Activated naive CD4-positive, alpha-beta T cell treated with anti-CD3 and anti-CD28 coated beads, Interleukin-2, amount 10 ng/mL, durations not matched to agents 7 days and 5 days (primary cell): Measurements from ENCODE around the gene DLX2.
"Not testable (repeated sequence)": the region's sequence is repeated elsewhere in the genome, so short reads cannot be mapped to it uniquely, and the experiment has no call there.

ENCODE experiments used
- CTCF ChIA-PET: fragments of 350-600 bp; sonication (Branson Sonifier 250); formaldehyde crosslinking; loops from one replicate; lab custom pipeline; 2021; ENCODE audit warnings: antibody characterized with exemption; lab: Charles Lee
- DNase-seq: peaks from one replicate; pipeline ENCODE4 v3.0.0-alpha.2; 2020
- H3K27ac Mint-ChIP-seq: one replicate; pipeline ENCODE4 v1.8.0; 2021; ENCODE audit warnings: mild to moderate bottlenecking, moderate library complexity, mixed read lengths
- H3K27me3 Mint-ChIP-seq: one replicate; pipeline ENCODE4 v1.8.0; 2021; ENCODE audit warnings: mild to moderate bottlenecking, mixed read lengths
- H3K36me3 Mint-ChIP-seq: one replicate; pipeline ENCODE4 v1.8.0; 2021; ENCODE audit warnings: mixed read lengths
- H3K4me1 Mint-ChIP-seq: one replicate; pipeline ENCODE4 v1.8.0; 2021; ENCODE audit warnings: mixed read lengths
- H3K4me3 Mint-ChIP-seq: one replicate; pipeline ENCODE4 v1.8.0; 2021; ENCODE audit warnings: mild to moderate bottlenecking, moderate library complexity, mixed read lengths
- H3K9me3 Mint-ChIP-seq: one replicate; pipeline ENCODE4 v1.8.0; 2021; ENCODE audit warnings: mixed read lengths

Gene DLX2

GRCh38 chr2:172079838-172080640 is 22.7 kb downstream of the DLX2 start:
- peaks cover 36% of the 10 kb centered on the region for H3K4me1 Mint-ChIP-seq
- CTCF ChIA-PET = interaction anchor here (0.7 kb wide), 1 partner anchor 24 kb away, joined by 3 read pairs; no protein-coding TSS in a partner anchor
- peaks cover 12% of the 10 kb centered on the region for H3K36me3 Mint-ChIP-seq
- DNase-seq = no peak
- H3K9me3 Mint-ChIP-seq = no peaks in the 10 kb centered on the region
- peak overlapping the region; percentile 4 for H3K4me3 Mint-ChIP-seq
- H3K27ac Mint-ChIP-seq = peak overlapping the region; percentile 43
- peaks cover 92% of the 10 kb centered on the region for H3K27me3 Mint-ChIP-seq

- Mint-ChIP-seq H3K9me3 (no peaks in the 10 kb centered on the region), H3K4me1 (peaks cover 31% of the 10 kb centered on the region), H3K36me3 (peaks cover 12% of the 10 kb centered on the region), H3K27ac (peak overlapping the region; percentile 75), H3K27me3 (peaks cover 87% of the 10 kb centered on the region), H3K4me3 (no peak overlapping the region)
- DNase-seq = no peak
- CTCF ChIA-PET = no interaction called here
Measured at GRCh38 chr2:172079416-172079815, 23.3 kb downstream of the DLX2 start.

GRCh38 chr2:172074254-172074653 is 28.4 kb downstream of the DLX2 start:
- no peaks in the 10 kb centered on the region for H3K4me1 Mint-ChIP-seq
- H3K9me3 Mint-ChIP-seq = no peaks in the 10 kb centered on the region
- no peak for DNase-seq
- no peak overlapping the region for H3K4me3 Mint-ChIP-seq
- CTCF ChIA-PET = no interaction called here
- peaks cover 40% of the 10 kb centered on the region for H3K27me3 Mint-ChIP-seq
- no peak overlapping the region for H3K27ac Mint-ChIP-seq
- peaks cover 4% of the 10 kb centered on the region for H3K36me3 Mint-ChIP-seq

GRCh38 chr2:172073518-172073917 is 29.2 kb downstream of the DLX2 start:
- CTCF ChIA-PET = interaction anchor here (1.7 kb wide), 1 partner anchor 368 kb away, joined by 4 read pairs; no protein-coding TSS in a partner anchor
- DNase-seq = no peak
- peaks cover 38% of the 10 kb centered on the region for H3K27me3 Mint-ChIP-seq

GRCh38 chr2:172072706-172073105 is 30.0 kb downstream of the DLX2 start:
- Mint-ChIP-seq H3K27me3 (peaks cover 30% of the 10 kb centered on the region), H3K36me3 (peaks cover 4% of the 10 kb centered on the region), H3K27ac (no peak overlapping the region), H3K4me3 (no peak overlapping the region), H3K4me1 (no peaks in the 10 kb centered on the region), H3K9me3 (no peaks in the 10 kb centered on the region)
- DNase-seq = no peak
- CTCF ChIA-PET = interaction anchor here (1.7 kb wide), 1 partner anchor 367 kb away, joined by 4 read pairs; no protein-coding TSS in a partner anchor

More at GRCh38 chr2:172073518-172073917, 29.2 kb downstream of the DLX2 start:
- no peaks in the 10 kb centered on the region for H3K4me1 Mint-ChIP-seq
- H3K9me3 Mint-ChIP-seq = no peaks in the 10 kb centered on the region
- no peak overlapping the region for H3K27ac Mint-ChIP-seq
- no peak overlapping the region for H3K4me3 Mint-ChIP-seq
- peaks cover 4% of the 10 kb centered on the region for H3K36me3 Mint-ChIP-seq

- CTCF ChIA-PET = interaction anchor here (1.7 kb wide), 1 partner anchor 366 kb away, joined by 4 read pairs; no protein-coding TSS in a partner anchor
- Mint-ChIP-seq H3K36me3 (peaks cover 4% of the 10 kb centered on the region), H3K27ac (no peak overlapping the region)
Measured at GRCh38 chr2:172072303-172072702, 30.4 kb downstream of the DLX2 start.

GRCh38 chr2:172070936-172071335 is 31.8 kb downstream of the DLX2 start:
- CTCF ChIA-PET = interaction anchor here (0.6 kb wide), 1 partner anchor 371 kb away, joined by 3 read pairs; no protein-coding TSS in a partner anchor
- no peak for DNase-seq
- Mint-ChIP-seq H3K27me3 (peaks cover 20% of the 10 kb centered on the region), H3K36me3 (peaks cover 4% of the 10 kb centered on the region), H3K4me3 (no peak overlapping the region), H3K27ac (no peak overlapping the region), H3K4me1 (peaks cover 7% of the 10 kb centered on the region), H3K9me3 (no peaks in the 10 kb centered on the region)

More at GRCh38 chr2:172072303-172072702, 30.4 kb downstream of the DLX2 start:
- Mint-ChIP-seq H3K27me3 (peaks cover 29% of the 10 kb centered on the region), H3K9me3 (no peaks in the 10 kb centered on the region), H3K4me1 (no peaks in the 10 kb centered on the region), H3K4me3 (no peak overlapping the region)
- DNase-seq = no peak

GRCh38 chr2:172067905-172068304 is 34.8 kb downstream of the DLX2 start:
- H3K4me1 Mint-ChIP-seq, H3K4me3 Mint-ChIP-seq, CTCF ChIA-PET, H3K27me3 Mint-ChIP-seq, H3K27ac Mint-ChIP-seq, DNase-seq, H3K9me3 Mint-ChIP-seq, H3K36me3 Mint-ChIP-seq: not testable (repeated sequence)

- CTCF ChIA-PET = no interaction called here
- Mint-ChIP-seq H3K27me3 (peaks cover 5% of the 10 kb centered on the region), H3K9me3 (no peaks in the 10 kb centered on the region), H3K36me3 (no peaks in the 10 kb centered on the region), H3K4me1 (peaks cover 7% of the 10 kb centered on the region), H3K27ac (no peak overlapping the region), H3K4me3 (no peak overlapping the region)
- no peak for DNase-seq
Measured at GRCh38 chr2:172066394-172066886, 36.3 kb downstream of the DLX2 start.

- CTCF ChIA-PET = no interaction called here
- H3K36me3 Mint-ChIP-seq = no peaks in the 10 kb centered on the region
- peaks cover 9% of the 10 kb centered on the region for H3K4me1 Mint-ChIP-seq
- H3K9me3 Mint-ChIP-seq = no peaks in the 10 kb centered on the region
- peaks cover 5% of the 10 kb centered on the region for H3K27me3 Mint-ChIP-seq
- no peak overlapping the region for H3K27ac Mint-ChIP-seq
- no peak for DNase-seq
- H3K4me3 Mint-ChIP-seq = no peak overlapping the region
Measured at GRCh38 chr2:172065111-172065510, 37.6 kb downstream of the DLX2 start.

GRCh38 chr2:172063446-172063845 is 39.3 kb downstream of the DLX2 start:
- Mint-ChIP-seq H3K27ac (no peak overlapping the region), H3K36me3 (no peaks in the 10 kb centered on the region), H3K4me3 (no peak overlapping the region), H3K9me3 (no peaks in the 10 kb centered on the region), H3K27me3 (no peaks in the 10 kb centered on the region), H3K4me1 (peaks cover 9% of the 10 kb centered on the region)
- CTCF ChIA-PET = interaction anchor here (1.0 kb wide), 1 partner anchor 26 kb away, joined by 4 read pairs; no protein-coding TSS in a partner anchor
- no peak for DNase-seq

- Mint-ChIP-seq H3K4me1 (peaks cover 9% of the 10 kb centered on the region), H3K9me3 (no peaks in the 10 kb centered on the region), H3K4me3 (no peak overlapping the region), H3K27ac (no peak overlapping the region), H3K36me3 (no peaks in the 10 kb centered on the region), H3K27me3 (no peaks in the 10 kb centered on the region)
- DNase-seq = no peak
- CTCF ChIA-PET = interaction anchor here (1.0 kb wide), 1 partner anchor 25 kb away, joined by 4 read pairs; no protein-coding TSS in a partner anchor
Measured at GRCh38 chr2:172062402-172063004, 40.2 kb downstream of the DLX2 start.

GRCh38 chr2:172060118-172060517 is 42.6 kb downstream of the DLX2 start:
- CTCF ChIA-PET = interaction anchor here (0.7 kb wide), 1 partner anchor 36 kb away, joined by 3 read pairs; no protein-coding TSS in a partner anchor
- H3K4me1 Mint-ChIP-seq, H3K9me3 Mint-ChIP-seq, H3K27ac Mint-ChIP-seq, H3K27me3 Mint-ChIP-seq, DNase-seq, H3K4me3 Mint-ChIP-seq, H3K36me3 Mint-ChIP-seq: not testable (repeated sequence)

- CTCF ChIA-PET = interaction anchor here (0.6 kb wide), 1 partner anchor 358 kb away, joined by 3 read pairs; no protein-coding TSS in a partner anchor
- peaks cover 2% of the 10 kb centered on the region for H3K4me1 Mint-ChIP-seq
- no peak overlapping the region for H3K27ac Mint-ChIP-seq
- no peaks in the 10 kb centered on the region for H3K36me3 Mint-ChIP-seq
- no peaks in the 10 kb centered on the region for H3K9me3 Mint-ChIP-seq
- DNase-seq = no peak
- no peak overlapping the region for H3K4me3 Mint-ChIP-seq
- H3K27me3 Mint-ChIP-seq = no peaks in the 10 kb centered on the region
Measured at GRCh38 chr2:172058660-172059059, 44.0 kb downstream of the DLX2 start.
